ENCODE data around the gene VIP.

- TF ChIP-seq TFAP4 (IDR thresholded peaks at IDR 0.05; ENCODE audit: borderline replicate concordance, low read depth) (no peak), CHD4 (IDR thresholded peaks at IDR 0.05; ENCODE audit: borderline replicate concordance, low read length) (no peak), BATF2 (CRISPR knock-in tag; IDR thresholded peaks at IDR 0.05) (no peak), ZNF432 (CRISPR knock-in tag; IDR thresholded peaks at IDR 0.05; ENCODE audit: borderline replicate concordance) (no peak), CHD2 (IDR thresholded peaks at IDR 0.05; ENCODE audit: low read depth, low read length) (no peak)
These were observed 24.8 kb downstream of the VIP start for GRCh38 chr6:152775428-152775827.
